ENCODE measurements around the gene REG3G.
A peak's percentile ranks its signal among the peaks of the same experiment; 100 is the strongest.

Gene REG3G

DNA sequence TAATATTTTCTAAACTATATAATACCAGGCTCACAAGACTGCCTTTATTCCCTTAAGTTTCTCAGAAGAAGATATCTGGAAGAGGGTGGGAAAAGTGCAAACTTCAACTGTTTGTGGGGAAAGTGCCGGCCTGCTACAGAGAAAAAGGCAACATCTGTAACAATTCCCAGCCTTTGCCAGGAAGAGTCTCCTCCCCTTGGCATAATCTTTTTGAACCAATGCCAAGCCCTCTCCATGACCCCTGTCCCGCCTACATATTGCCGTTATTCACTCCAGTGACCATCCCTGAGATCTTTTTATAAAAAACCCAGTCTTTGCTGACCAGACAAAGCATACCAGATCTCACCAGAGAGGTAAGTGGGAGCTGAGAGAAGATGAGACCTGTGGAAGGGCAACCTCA, at the start of gene REG3G:
Gene REG3G, plus strand, starts transcription at position 282 of the 400 bp plus-strand sequence. CDS start 392 bp downstream, outside the sequence.
- intact Hi-C loops (cut with DNase I) = no loop called here
- DNase-seq = no peak

- intact Hi-C loops (cut with DNase I) = no loop called here
- DNase-seq = no peak
Measured at GRCh38 chr2:78977661-78978145, 47.8 kb upstream of the REG3G start.

- DNase-seq = no peak
- intact Hi-C loops (cut with DNase I) = no loop called here
Measured at GRCh38 chr2:78978340-78978739, 47.2 kb upstream of the REG3G start.

DNA sequence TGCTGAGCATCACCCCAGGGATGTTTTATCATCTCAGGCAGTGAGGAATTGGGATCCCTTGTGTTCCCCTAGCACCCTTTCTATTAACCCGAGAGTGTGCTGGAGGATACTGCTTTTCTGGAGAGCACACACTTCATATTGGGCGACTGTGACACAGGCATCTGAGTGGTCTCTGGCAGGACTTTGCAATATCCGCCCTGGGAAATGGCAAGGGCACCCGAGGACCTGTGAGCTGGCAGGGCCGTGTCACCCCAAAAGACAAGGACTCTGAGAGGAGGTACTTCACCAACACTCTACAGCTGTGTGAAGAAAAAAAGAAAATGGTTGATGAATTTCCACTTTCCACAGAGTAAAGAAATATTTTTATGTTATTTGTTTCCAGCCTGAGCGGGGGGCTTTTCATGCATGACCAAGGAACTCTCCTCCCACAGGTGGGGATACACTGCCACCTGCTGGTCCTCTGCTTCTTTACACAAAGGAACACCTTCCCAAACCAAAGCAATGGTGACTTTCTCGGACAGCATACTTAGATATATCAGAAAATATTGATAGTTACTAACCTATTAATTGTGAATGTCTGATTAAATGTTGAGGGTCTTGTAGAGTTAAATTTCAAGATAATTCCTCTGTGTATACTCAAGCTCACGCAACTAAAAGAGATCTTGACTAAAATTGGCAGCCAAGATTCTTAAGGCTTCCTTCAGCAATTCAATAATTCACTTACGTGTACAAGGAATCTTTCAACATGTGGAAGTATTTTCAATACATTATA, 45.9 kb upstream of the REG3G start:
- intact Hi-C loops (cut with DNase I) = no loop called here
- peak; percentile 32 to 90 (median 76) for DNase-seq

- DNase-seq = no peak
- intact Hi-C loops (cut with DNase I) = no loop called here
Measured at GRCh38 chr2:78980152-78980465, 45.4 kb upstream of the REG3G start.

- no peak for DNase-seq
Measured at GRCh38 chr2:78980871-78981270, 44.6 kb upstream of the REG3G start.

GRCh38 chr2:78982638-78983330, 42.7 kb upstream of the REG3G start:
- DNase-seq = peak in 20 of 42 donors; percentile 13 to 71 (median 41)
- intact Hi-C loops (cut with DNase I) = no loop called here

More at GRCh38 chr2:78980871-78981270, 44.6 kb upstream of the REG3G start:
- intact Hi-C loops (cut with DNase I) = no loop called here

GRCh38 chr2:78984386-78984785, 41.1 kb upstream of the REG3G start:
- DNase-seq = peak in 15 of 42 donors; percentile 14 to 69 (median 39)
- intact Hi-C loops (cut with DNase I) = no loop called here

GRCh38 chr2:78985558-78985957, 39.9 kb upstream of the REG3G start:
- intact Hi-C loops (cut with DNase I) = no loop called here
- no peak for DNase-seq

DNA sequence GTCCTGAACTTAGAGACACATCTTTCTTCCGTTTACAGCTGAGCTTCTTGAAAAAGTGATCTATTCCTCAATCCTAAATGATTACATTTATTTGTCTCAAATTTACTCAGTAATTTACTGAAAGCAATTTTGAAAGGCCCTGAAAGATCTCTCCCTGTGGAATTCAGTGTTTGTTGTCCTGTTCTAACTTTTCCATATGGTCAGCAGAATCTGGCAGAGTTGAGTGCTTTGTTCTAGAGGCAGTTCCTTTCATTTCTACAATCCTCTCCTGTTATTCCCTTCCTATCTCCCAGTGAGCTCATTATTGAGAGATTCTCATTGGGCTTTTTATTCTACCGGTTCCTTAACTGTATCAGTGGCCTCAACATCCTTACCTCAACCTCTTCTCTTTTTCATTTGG, 36.5 kb upstream of the REG3G start:
- intact Hi-C loops (cut with DNase I) = no loop called here
- no peak for DNase-seq

DNA sequence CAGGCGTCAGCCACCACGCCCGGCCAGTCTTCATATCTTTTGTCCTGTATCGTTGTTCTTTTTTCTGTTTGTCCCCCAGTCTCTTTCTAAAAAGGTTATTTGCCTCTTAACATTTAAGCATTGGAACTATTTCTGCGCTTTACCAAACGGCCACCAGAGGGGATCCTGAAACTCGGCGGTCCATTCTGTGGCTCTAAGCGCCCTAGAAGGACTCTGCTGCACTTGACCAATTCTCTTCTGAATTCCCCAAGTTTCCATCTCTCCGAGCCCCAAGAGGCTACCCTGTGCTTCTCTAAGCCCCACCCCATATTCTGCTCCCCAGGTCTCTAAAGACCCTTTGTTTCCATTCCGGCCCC, 33.1 kb upstream of the REG3G start:
- intact Hi-C loops (cut with DNase I) = no loop called here
- DNase-seq = peak in 32 of 42 donors; percentile 12 to 71 (median 42)

GRCh38 chr2:78992807-78993517, 32.5 kb upstream of the REG3G start:
- intact Hi-C loops (cut with DNase I) = no loop called here
- peak; percentile 16 to 87 (median 66) for DNase-seq

GRCh38 chr2:78993518-78994148, 31.9 kb upstream of the REG3G start:
- peak in 41 of 42 donors; percentile 11 to 82 (median 50) for DNase-seq
- intact Hi-C loops (cut with DNase I) = no loop called here

GRCh38 chr2:78994789-78995188, 30.7 kb upstream of the REG3G start:
- no peak for DNase-seq
- intact Hi-C loops (cut with DNase I) = no loop called here

DNA sequence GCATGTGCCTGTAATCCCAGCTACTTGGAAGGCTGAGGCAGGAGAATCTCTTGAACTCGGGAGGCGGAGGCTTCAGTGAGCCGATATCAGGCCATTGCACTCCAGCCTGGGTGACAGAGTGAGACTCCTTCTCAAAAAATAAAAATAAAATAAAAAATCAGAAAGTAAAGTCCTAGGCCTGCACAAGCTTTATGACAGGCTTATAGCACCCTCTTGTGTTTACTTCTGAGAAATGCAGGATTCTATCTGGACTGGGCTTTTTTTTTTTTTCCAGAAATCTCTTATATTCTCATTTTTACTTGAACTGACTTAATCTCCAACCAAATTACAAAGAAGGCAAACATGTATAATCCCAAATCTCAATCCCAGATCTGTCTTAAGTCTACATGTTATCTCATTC, 26.1 kb upstream of the REG3G start:
- DNase-seq = no peak

GRCh38 chr2:79000008-79000576, 25.4 kb upstream of the REG3G start:
- intact Hi-C loops (cut with DNase I) = no loop called here
- no peak for DNase-seq

More for the DNA sequence above, 26.1 kb upstream of the REG3G start:
- intact Hi-C loops (cut with DNase I) = no loop called here

- intact Hi-C loops (cut with DNase I) = no loop called here
- DNase-seq = no peak
Measured at GRCh38 chr2:79001285-79001684, 24.2 kb upstream of the REG3G start.

GRCh38 chr2:79004680-79005079, 20.8 kb upstream of the REG3G start:
- intact Hi-C loops (cut with DNase I) = no loop called here
- no peak for DNase-seq

- intact Hi-C loops (cut with DNase I) = no loop called here
- no peak for DNase-seq
Measured at GRCh38 chr2:79005216-79005615, 20.3 kb upstream of the REG3G start.
